GM12878 (cell line): ENCODE results near the gene PHF3. TPM values are rescaled to one million over a fixed set of nuclear protein-coding genes. Genes with fewer than 3 reads are reported as not detected.

Experiments used
- ATAC-seq: fragments of 200-7000 bp; cut with Tn5 transposase; 3 replicates; pipeline ENCODE4 v1.9.1; 2020; ENCODE audit warnings: mild to moderate bottlenecking, moderate library complexity
- BruUV-seq: library from RNA; stranded (reverse); fragments of 400-500 nt; replicated peaks from 2 replicates; lab custom pipeline; 2021; lab: Mats Ljungman, UMichigan
- CTCF ChIA-PET: fragments of 300-600 bp; sonication (Branson Sonifier 250); formaldehyde crosslinking; extraction: SDS; loops from one replicate; lab custom pipeline; 2021; ENCODE audit warnings: inconsistent platforms; lab: Yijun Ruan, JAX
- POLR2A ChIA-PET: fragments of 350-600 bp; formaldehyde crosslinking; extraction: SDS; loops from one replicate; lab custom pipeline; 2021; ENCODE audit warnings: inconsistent platforms; lab: Charles Lee
- RAD21 ChIA-PET: fragments of 300-600 bp; sonication (Branson Sonifier 250); formaldehyde crosslinking; loops from one replicate; lab custom pipeline; 2023; ENCODE audit warnings: antibody characterized with exemption; ENCODE audit not compliant: unreplicated experiment; lab: Charles Lee
- SMC1A ChIA-PET: fragments of 300-600 bp; sonication (Branson Sonifier 250); formaldehyde crosslinking; loops from one replicate; lab custom pipeline; 2023; ENCODE audit not compliant: unreplicated experiment, uncharacterized antibody; lab: Charles Lee
- DNase-seq: peaks from one replicate; pipeline ENCODE4 v3.0.0-alpha.2; 2011; ENCODE audit warnings: low read depth, low spot score
- FAIRE-seq: peaks from 3 replicates; lab custom pipeline; 2011; peaks lifted over from hg19 to GRCh38; lab: Jason Lieb, UNC
- H2AFZ ChIP-seq: 2 replicates; pipeline ENCODE4 v1.6.0; 2011; ENCODE audit warnings: low read depth, low read length, control low read depth; ENCODE audit not compliant: control insufficient read depth
- H3K27ac ChIP-seq: 2 replicates; pipeline ENCODE4 v1.5.1; 2011; ENCODE audit warnings: control low read depth; ENCODE audit not compliant: control insufficient read depth, insufficient read depth
- H3K27me3 ChIP-seq, 2 experiments: replicated peaks in 1 of 2; 2 replicates each; pipeline versions ENCODE4 v1.6.0 to v1.6.1; 2011; ENCODE audit warnings: low read length in 1 of 2; ENCODE audit not compliant: control insufficient read depth in 2 of 2, insufficient read depth in 2 of 2
- H3K36me3 ChIP-seq, 2 experiments: 2 replicates each; pipeline ENCODE4 v1.5.1; 2011; ENCODE audit warnings: low read length in 1 of 2; ENCODE audit not compliant: control insufficient read depth in 2 of 2, insufficient read depth in 2 of 2
- H3K4me1 ChIP-seq: 2 replicates; pipeline ENCODE4 v1.6.1; 2011; ENCODE audit warnings: mild to moderate bottlenecking, low read length, moderate library complexity, mixed read lengths; ENCODE audit not compliant: control insufficient read depth, insufficient read depth
- H3K4me2 ChIP-seq: 2 replicates; pipeline ENCODE4 v1.6.0; 2011; ENCODE audit warnings: control low read depth; ENCODE audit not compliant: control insufficient read depth, insufficient read depth
- H3K4me3 ChIP-seq: fragments of 200-600 bp; sonication (generic); 2 replicates; pipeline ENCODE4 v1.5.1; 2016
- H3K79me2 ChIP-seq: 2 replicates; pipeline ENCODE4 v1.6.0; 2011; ENCODE audit warnings: low read length; ENCODE audit not compliant: control insufficient read depth, insufficient read depth
- H3K9ac ChIP-seq: 2 replicates; pipeline ENCODE4 v1.8.0; 2011; ENCODE audit warnings: low read length, control low read depth, mixed read lengths; ENCODE audit not compliant: control insufficient read depth, insufficient read depth
- H3K9me3 ChIP-seq: replicated peaks from 3 replicates; pipeline ENCODE4 v1.5.1; 2011; ENCODE audit warnings: mild to moderate bottlenecking, low read length; ENCODE audit not compliant: control insufficient read depth, insufficient read depth
- H4K20me1 ChIP-seq: 2 replicates; pipeline ENCODE4 v1.6.0; 2011; ENCODE audit not compliant: control insufficient read depth, insufficient read depth
- CHD2 ChIP-seq: IDR thresholded peaks from 2 replicates; pipeline ENCODE4 v1.6.1; 2011; ENCODE audit warnings: low read depth, low read length, improper control_type of control experiment, borderline replicate concordance
- PBX3 ChIP-seq: IDR thresholded peaks from 2 replicates; pipeline ENCODE4 v1.6.1; 2011; ENCODE audit warnings: mild to moderate bottlenecking, low read depth, low read length, moderate library complexity; ENCODE audit not compliant: insufficient replicate concordance
- in situ Hi-C: fragments of 300-500 bp; cut with MboI; formaldehyde crosslinking; loops from 9 replicates; pipeline ENCODE4 v1.14.3; 2018; ENCODE audit warnings: mixed read lengths
- intact Hi-C: fragments of 100-400 bp; cut with micrococcal nuclease; formaldehyde crosslinking; loops from one replicate; pipeline ENCODE4 v1.14.2; 2022; ENCODE audit not compliant: unreplicated experiment
- polyA plus RNA-seq, 11 experiments: library from polyadenylated mRNA; depleted of rRNA in 4 of 11; unstranded in 6 of 11; stranded (reverse) in 5 of 11; fragments of >200 nt; fragmentation: Nextera tagmentation in 4 of 11; fragmentation: Illumina TruSeq in 1 of 11; extraction: Ambion mirVana in 4 of 11; extraction: Trizol in 1 of 11; gene quantifications; 1 replicate in 1 of 11; 2 replicates in 10 of 11; pipeline versions ENCODE4 v1.2.1 to v1.2.3, GENCODE V29; 2011 to 2016; ENCODE audit warnings: inconsistent platforms in 2 of 11, missing spikeins in 2 of 11, low read depth in 1 of 11
- total RNA-seq, 4 experiments: library from RNA; depleted of rRNA in 3 of 4; stranded (reverse); fragments of >200 nt in 3 of 4; fragmentation: Illumina TruSeq in 1 of 4; extraction: Trizol in 1 of 4; gene quantifications; 2 replicates each; pipeline versions ENCODE4 v1.2.1 to v1.2.3, GENCODE V29; 2013 to 2021
- TF ChIP-seq, protein P1 (sequence below): IDR thresholded peaks from 2 replicates; pipeline ENCODE4 v1.6.1; 2012; ENCODE audit warnings: low read depth, low read length, improper control_type of control experiment

The PHF3 gene
- total and polyA plus RNA-seq, 10 of the 15 experiments (the other 5 are each of a cell fraction or from before 2014, with no cell fraction given), result 8.3 to 61.5 (median 26.6) TPM

- POLR2A ChIA-PET, result no interaction called here
Observed at GRCh38 chr6:63649847-63650265, 14.3 kb downstream of the PHF3 start.

More at GRCh38 chr6:63649847-63650265, 14.3 kb downstream of the PHF3 start:
- Histone ChIP-seq H3K4me2 (no peak overlapping the region), H4K20me1 (no peaks in the 10 kb centered on the region; the same call in 1 of the 2 replicates), H3K9me3 (peaks cover 9% of the 10 kb centered on the region), H3K4me1 (no peaks in the 10 kb centered on the region), H3K79me2 (peaks cover 93% of the 10 kb centered on the region), H3K4me3 (no peak overlapping the region), H3K9ac (no peak overlapping the region), H3K36me3 (peaks cover 0 to 8% of the 10 kb centered on the region in 2 experiments; a peak in 2 of 4 replicates), H2AFZ (no peak overlapping the region), H3K27me3 (no peaks in the 10 kb centered on the region), H3K27ac (no peak overlapping the region)
- no TSS peak for BruUV-seq
- FAIRE-seq (no peak), ATAC-seq (0 out of 3 replicates have a peak, but pooled peaks have one; percentile 18), DNase-seq (no peak)
- ChIA-PET SMC1A (interaction anchor here (0.9 to 2.4 kb wide), 7 partner anchors 10 to 82 kb away, joined by 3 to 7 read pairs (median 3); no protein-coding TSS in a partner anchor), CTCF (interaction anchor here (1.1 to 1.8 kb wide), 4 partner anchors 34 to 297 kb away, joined by 3 to 5 read pairs (median 4); no protein-coding TSS in a partner anchor), RAD21 (interaction anchor here (0.9 to 1.5 kb wide), 7 partner anchors 10 to 297 kb away, joined by 3 to 5 read pairs (median 3); partner anchors contain the start of gene PHF3)
- TF ChIP-seq CHD2 (no peak), PBX3 (no peak)
- TF ChIP-seq, protein P1, sequence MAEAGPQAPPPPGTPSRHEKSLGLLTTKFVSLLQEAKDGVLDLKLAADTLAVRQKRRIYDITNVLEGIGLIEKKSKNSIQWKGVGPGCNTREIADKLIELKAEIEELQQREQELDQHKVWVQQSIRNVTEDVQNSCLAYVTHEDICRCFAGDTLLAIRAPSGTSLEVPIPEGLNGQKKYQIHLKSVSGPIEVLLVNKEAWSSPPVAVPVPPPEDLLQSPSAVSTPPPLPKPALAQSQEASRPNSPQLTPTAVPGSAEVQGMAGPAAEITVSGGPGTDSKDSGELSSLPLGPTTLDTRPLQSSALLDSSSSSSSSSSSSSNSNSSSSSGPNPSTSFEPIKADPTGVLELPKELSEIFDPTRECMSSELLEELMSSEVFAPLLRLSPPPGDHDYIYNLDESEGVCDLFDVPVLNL, result no peak
- in situ Hi-C loops (no loop called here), intact Hi-C loops (loop anchor here (2.0 kb wide), 1 partner anchor 13 kb away; no protein-coding TSS in a partner anchor)
